Activated CD8-positive, alpha-beta memory T cell treated with anti-CD3 and anti-CD28 coated beads, Interleukin-2, amount 10 ng/mL, durations not matched to agents 7 days and 5 days (primary cell): ENCODE results near the gene BRD8. TPM values are rescaled to one million over a fixed set of nuclear protein-coding genes. Genes with fewer than 3 reads are reported as not detected.
"Not testable (repeated sequence)": the region's sequence is repeated elsewhere in the genome, so short reads cannot be mapped to it uniquely, and the experiment has no call there.

Source experiments
- ATAC-seq: fragments of 150-1000 bp; cut with Tn5 transposase; one replicate; pipeline ENCODE4 v1.10.0; 2021; ENCODE audit warnings: moderate library complexity
- CTCF ChIA-PET: fragments of 350-600 bp; sonication (Branson Sonifier 250); formaldehyde crosslinking; loops from one replicate; lab custom pipeline; 2021; ENCODE audit warnings: antibody characterized with exemption; lab: Charles Lee
- DNase-seq: peaks from one replicate; pipeline ENCODE4 v3.0.0-alpha.2; 2020
- H3K27ac Mint-ChIP-seq: one replicate; pipeline ENCODE4 v1.8.0; 2021; ENCODE audit warnings: mild to moderate bottlenecking, mixed read lengths
- H3K27me3 Mint-ChIP-seq: one replicate; pipeline ENCODE4 v1.8.0; 2021; ENCODE audit warnings: mixed read lengths
- H3K36me3 Mint-ChIP-seq: one replicate; pipeline ENCODE4 v1.8.0; 2021; ENCODE audit warnings: mild to moderate bottlenecking, mixed read lengths
- H3K4me1 Mint-ChIP-seq: one replicate; pipeline ENCODE4 v1.8.0; 2021; ENCODE audit warnings: mixed read lengths
- H3K4me3 Mint-ChIP-seq: one replicate; pipeline ENCODE4 v1.8.0; 2021; ENCODE audit warnings: mild to moderate bottlenecking, moderate library complexity, mixed read lengths
- H3K9me3 Mint-ChIP-seq: one replicate; pipeline ENCODE4 v1.8.0; 2022; ENCODE audit warnings: low read depth, mixed read lengths
- total RNA-seq, 2 experiments: library from RNA; stranded (reverse); gene quantifications; one replicate each; pipeline ENCODE4 v1.2.3, GENCODE V29; 2021

The BRD8 gene, protein sequence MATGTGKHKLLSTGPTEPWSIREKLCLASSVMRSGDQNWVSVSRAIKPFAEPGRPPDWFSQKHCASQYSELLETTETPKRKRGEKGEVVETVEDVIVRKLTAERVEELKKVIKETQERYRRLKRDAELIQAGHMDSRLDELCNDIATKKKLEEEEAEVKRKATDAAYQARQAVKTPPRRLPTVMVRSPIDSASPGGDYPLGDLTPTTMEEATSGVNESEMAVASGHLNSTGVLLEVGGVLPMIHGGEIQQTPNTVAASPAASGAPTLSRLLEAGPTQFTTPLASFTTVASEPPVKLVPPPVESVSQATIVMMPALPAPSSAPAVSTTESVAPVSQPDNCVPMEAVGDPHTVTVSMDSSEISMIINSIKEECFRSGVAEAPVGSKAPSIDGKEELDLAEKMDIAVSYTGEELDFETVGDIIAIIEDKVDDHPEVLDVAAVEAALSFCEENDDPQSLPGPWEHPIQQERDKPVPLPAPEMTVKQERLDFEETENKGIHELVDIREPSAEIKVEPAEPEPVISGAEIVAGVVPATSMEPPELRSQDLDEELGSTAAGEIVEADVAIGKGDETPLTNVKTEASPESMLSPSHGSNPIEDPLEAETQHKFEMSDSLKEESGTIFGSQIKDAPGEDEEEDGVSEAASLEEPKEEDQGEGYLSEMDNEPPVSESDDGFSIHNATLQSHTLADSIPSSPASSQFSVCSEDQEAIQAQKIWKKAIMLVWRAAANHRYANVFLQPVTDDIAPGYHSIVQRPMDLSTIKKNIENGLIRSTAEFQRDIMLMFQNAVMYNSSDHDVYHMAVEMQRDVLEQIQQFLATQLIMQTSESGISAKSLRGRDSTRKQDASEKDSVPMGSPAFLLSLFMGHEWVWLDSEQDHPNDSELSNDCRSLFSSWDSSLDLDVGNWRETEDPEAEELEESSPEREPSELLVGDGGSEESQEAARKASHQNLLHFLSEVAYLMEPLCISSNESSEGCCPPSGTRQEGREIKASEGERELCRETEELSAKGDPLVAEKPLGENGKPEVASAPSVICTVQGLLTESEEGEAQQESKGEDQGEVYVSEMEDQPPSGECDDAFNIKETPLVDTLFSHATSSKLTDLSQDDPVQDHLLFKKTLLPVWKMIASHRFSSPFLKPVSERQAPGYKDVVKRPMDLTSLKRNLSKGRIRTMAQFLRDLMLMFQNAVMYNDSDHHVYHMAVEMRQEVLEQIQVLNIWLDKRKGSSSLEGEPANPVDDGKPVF
- 10 to 100 TPM; 74.1 to 86.7 TPM for total RNA-seq

DNA sequence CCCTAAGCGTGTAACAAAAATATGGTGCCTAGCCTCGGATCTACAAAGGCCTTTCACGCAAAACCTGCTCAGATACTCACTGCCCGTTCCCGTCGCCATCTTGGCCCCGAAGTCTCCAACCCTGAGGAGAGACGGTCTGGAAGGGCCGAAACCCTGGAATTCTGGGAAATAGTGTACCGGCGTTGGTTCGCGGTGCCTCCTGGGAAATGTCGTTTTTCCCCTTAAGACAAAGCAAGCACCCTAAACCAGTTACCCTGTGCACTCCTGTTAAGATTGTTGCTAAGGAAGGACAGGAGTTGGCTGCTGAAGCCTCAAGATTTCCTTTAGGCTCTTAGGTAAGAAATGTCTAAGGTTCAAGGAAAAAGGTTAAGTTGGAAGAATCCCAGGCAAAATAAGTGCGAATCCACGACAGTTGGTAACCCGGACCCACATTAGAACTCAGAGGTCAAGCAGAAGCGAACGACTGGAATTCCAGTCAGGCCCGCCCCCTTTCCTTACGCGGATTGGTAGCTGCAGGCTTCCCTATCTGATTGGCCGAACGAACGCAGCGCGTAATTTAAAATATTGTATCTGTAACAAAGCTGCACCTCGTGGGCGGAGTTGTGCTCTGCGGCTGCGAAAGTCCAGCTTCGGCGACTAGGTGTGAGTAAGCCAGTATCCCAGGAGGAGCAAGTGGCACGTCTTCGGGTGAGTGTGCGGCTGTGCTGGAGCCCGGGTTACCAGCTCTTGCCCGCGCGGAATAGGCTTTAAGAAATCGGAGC is at the start of gene BRD8, which contains the start of gene KIF20A:
TSS of gene BRD8 (minus strand) at position 115 of the 761 bp plus-strand sequence. CDS start at position 99, 16 bp downstream.
TSS of gene KIF20A (plus strand) at position 597 of the 761 bp plus-strand sequence. CDS start 569 bp downstream, outside the sequence.
- H3K4me1 Mint-ChIP-seq = peaks cover 37% of the 10 kb centered on the region
- H3K27ac Mint-ChIP-seq = no peak within 1 kb of the TSS
- ATAC-seq = peak; percentile 91
- CTCF ChIA-PET = interaction anchor here (0.7 to 6.2 kb wide), 15 partner anchors 8 to 325 kb away, joined by 3 to 51 read pairs (median 6); partner anchors contain the start of genes CDC25C, FAM53C, KDM3B and REEP2
- peak; percentile 98 for DNase-seq
- peaks cover 43% of the 10 kb centered on the region for H3K36me3 Mint-ChIP-seq
- no peak within 1 kb of the TSS for H3K4me3 Mint-ChIP-seq
- H3K9me3 Mint-ChIP-seq = no peaks in the 10 kb centered on the region
- no peaks in the 10 kb centered on the region for H3K27me3 Mint-ChIP-seq

DNA sequence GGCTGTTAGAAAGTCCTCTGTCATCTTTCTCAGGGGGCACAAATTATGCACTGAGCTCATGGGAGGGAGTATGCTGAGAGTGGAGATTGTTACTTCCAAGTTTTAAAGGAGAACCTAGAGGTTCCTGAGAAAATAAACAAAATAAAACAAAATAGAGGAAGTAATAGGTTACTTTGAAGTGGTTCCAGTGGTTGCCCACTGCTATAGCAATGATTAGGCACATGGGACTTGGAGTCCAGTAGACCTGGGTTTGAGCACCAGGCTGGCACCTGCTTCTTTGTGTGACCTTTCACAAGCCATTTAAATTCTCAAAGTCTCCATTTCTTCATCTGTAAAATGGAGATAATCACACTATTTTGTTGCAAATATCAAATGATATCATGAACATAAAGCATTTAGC is 48.5 kb upstream of the BRD8 start:
- Mint-ChIP-seq H3K4me3 (no peak overlapping the region), H3K36me3 (no peaks in the 10 kb centered on the region), H3K4me1 (peaks cover 6% of the 10 kb centered on the region), H3K27ac (no peak overlapping the region), H3K27me3 (peaks cover 26% of the 10 kb centered on the region), H3K9me3 (no peaks in the 10 kb centered on the region)
- CTCF ChIA-PET = no interaction called here
- DNase-seq (no peak), ATAC-seq (no peak)

DNA sequence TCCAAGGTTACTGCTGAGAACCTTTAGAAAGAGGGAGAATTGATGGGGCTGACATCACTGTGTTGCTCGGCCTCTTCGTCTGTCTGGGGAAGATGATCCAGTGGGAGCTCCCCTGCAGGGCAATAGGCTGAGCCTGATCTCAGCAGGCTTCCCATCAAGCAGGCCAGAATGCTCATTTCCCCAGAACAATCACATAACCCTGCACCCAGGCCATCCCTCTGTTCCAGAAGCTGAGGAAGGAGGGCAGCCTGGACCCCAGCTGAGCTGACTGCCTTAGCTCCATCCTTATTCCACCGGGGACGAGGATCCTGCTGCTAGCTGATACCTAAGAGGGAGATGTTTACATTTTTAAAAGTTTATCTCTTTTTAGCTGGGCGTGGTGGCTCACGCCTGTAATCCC is 46.3 kb upstream of the BRD8 start:
- H3K4me1 Mint-ChIP-seq = peaks cover 6% of the 10 kb centered on the region
- CTCF ChIA-PET = interaction anchor here (1.2 kb wide), 2 partner anchors 45 to 186 kb away, joined by 3 to 4 read pairs; no protein-coding TSS in a partner anchor
- H3K9me3 Mint-ChIP-seq = no peaks in the 10 kb centered on the region

DNA sequence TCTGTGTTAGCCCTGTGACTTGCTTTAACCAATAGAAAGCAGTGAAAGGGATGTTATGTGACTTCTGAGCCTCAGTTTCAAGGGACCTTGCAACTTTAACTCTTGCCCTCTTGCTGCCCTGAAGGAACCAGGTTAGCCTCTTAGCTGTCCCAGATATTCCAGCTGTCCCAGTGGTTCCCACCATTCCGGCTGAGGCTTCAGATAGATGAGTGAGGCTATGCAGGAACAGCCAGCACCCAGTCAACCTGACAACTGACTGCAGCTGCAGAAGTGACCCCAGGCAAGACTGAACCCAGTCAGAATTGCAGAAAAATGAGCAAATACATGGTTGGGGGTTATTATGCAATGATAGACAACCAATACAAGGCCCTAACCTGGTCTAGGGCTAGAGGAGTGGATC is 45.1 kb upstream of the BRD8 start:
- H3K27me3 Mint-ChIP-seq = peaks cover 26% of the 10 kb centered on the region
- DNase-seq = no peak
- H3K4me3 Mint-ChIP-seq = no peak overlapping the region
- no peaks in the 10 kb centered on the region for H3K36me3 Mint-ChIP-seq
- H3K27ac Mint-ChIP-seq = no peak overlapping the region
- no peak for ATAC-seq
- no peaks in the 10 kb centered on the region for H3K9me3 Mint-ChIP-seq
- CTCF ChIA-PET = interaction anchor here (0.6 to 1.5 kb wide), 11 partner anchors 11 to 188 kb away, joined by 3 to 4 read pairs (median 4); partner anchors contain the start of genes CDC23 and CDC25C
- peaks cover 6% of the 10 kb centered on the region for H3K4me1 Mint-ChIP-seq

More for the DNA sequence above, 46.3 kb upstream of the BRD8 start:
- H3K27ac Mint-ChIP-seq = no peak overlapping the region
- ATAC-seq = no peak
- H3K27me3 Mint-ChIP-seq = peaks cover 20% of the 10 kb centered on the region
- no peak for DNase-seq
- no peak overlapping the region for H3K4me3 Mint-ChIP-seq
- H3K36me3 Mint-ChIP-seq = no peaks in the 10 kb centered on the region

DNA sequence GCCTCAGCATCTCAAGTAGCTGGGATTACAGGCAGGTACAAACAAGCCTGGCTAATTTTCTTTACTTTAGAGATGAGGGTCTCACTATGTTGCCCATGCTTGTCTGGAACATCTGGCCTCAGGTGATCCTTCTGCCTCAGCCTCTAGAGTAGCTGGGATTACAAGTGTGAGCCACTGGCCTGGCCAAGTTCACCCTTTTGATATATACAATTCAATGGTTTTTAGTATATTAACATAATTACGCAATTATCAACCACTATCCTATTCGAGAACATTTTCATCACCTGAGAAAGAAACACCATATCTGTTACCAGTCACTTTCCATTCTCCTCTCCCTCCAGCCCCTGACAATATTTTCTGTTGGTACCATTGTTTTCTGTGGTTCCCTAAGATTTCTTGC is 38.4 kb upstream of the BRD8 start:
- Mint-ChIP-seq H3K4me1 (peaks cover 14% of the 10 kb centered on the region), H3K4me3 (no peak overlapping the region), H3K27ac (no peak overlapping the region), H3K36me3 (peaks cover 3% of the 10 kb centered on the region), H3K27me3 (peaks cover 10% of the 10 kb centered on the region), H3K9me3 (no peaks in the 10 kb centered on the region)
- CTCF ChIA-PET = interaction anchor here (0.9 kb wide), 1 partner anchor 194 kb away, joined by 4 read pairs; no protein-coding TSS in a partner anchor
- no peak for ATAC-seq
- no peak for DNase-seq

DNA sequence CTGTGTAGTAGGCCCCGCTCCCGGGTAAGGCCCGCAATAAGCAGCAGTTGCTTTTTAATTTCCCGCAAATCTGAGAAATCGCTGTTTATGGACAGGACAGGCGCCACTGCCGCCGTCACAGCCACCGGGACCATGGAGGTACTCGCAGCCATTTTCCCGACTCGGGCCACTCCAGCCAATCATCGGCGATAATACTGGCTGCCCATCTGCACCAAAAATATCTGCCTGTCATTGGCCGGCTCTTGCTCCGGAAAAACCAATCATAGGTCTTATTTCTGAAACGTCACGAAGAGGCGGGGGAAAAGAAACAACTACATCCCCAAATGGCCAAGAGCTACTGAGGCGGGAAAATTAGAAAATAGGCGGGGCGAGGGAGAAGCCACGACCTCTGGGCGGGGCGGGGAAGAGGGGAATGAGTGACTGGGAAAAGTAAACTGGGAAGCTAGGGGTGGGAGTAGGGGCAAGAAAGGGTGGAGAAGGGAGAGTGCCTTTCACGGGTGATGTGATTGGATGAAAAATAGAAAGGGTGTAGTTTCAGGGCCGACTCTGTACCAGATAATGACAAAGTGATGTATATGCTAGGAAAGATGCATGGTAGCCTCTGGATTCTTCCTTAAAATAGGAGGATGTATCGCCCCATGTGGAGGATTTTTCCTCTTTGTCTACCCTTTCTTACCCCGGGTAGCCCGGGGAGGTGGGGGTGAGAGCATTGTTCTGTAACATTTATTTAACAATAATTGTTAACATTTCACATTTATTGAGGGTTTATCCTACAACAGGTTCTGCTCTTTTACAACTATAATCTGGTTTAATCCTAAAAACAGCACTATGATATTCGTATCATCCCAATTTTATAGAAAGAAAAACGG is 35.0 kb upstream of the BRD8 start, which contains the start of gene CDC23:
TSS of gene CDC23 (minus strand) at position 163 of the 869 bp plus-strand sequence. CDS start at position 152, 11 bp downstream.
- peak; percentile 96 for DNase-seq
- H3K27me3 Mint-ChIP-seq = no peaks in the 10 kb centered on the region
- H3K36me3 Mint-ChIP-seq = peaks cover 7% of the 10 kb centered on the region

DNA sequence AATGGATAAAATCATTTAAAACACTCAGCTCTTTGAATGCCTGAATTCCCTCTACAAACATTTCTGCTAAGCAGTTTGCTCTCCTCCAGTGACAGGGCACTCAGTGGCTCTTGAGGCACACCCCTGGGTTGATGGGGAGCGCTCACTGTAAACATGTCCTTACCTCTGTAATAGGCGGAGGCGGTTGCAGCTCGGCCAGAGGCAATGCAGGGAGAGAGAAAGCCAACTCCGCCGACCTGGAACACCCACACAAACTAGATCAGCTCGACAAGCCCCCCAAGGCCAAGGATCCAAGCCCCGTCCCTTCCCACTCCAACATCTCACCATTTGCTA is 34.4 kb upstream of the BRD8 start:
- Mint-ChIP-seq H3K36me3 (peaks cover 10% of the 10 kb centered on the region), H3K4me1 (peaks cover 27% of the 10 kb centered on the region), H3K27me3 (no peaks in the 10 kb centered on the region), H3K27ac (peak overlapping the region; percentile 99), H3K9me3 (no peaks in the 10 kb centered on the region), H3K4me3 (peak overlapping the region; percentile 97)
- no peak for DNase-seq
- peak; percentile 32 for ATAC-seq
- CTCF ChIA-PET = interaction anchor here (1.0 to 3.7 kb wide), 5 partner anchors 10 to 250 kb away, joined by 3 to 28 read pairs (median 4); partner anchors contain the start of gene KDM3B

More for the DNA sequence above, 35.0 kb upstream of the BRD8 start, which contains the start of gene CDC23:
- Mint-ChIP-seq H3K4me1 (peaks cover 23% of the 10 kb centered on the region), H3K9me3 (no peaks in the 10 kb centered on the region), H3K27ac (peak within 1 kb of the TSS; percentile 99), H3K4me3 (peak within 1 kb of the TSS; percentile 97)
- CTCF ChIA-PET = interaction anchor here (1.0 to 3.7 kb wide), 5 partner anchors 10 to 250 kb away, joined by 3 to 28 read pairs (median 4); partner anchors contain the start of gene KDM3B
- ATAC-seq = peak; percentile 100

DNA sequence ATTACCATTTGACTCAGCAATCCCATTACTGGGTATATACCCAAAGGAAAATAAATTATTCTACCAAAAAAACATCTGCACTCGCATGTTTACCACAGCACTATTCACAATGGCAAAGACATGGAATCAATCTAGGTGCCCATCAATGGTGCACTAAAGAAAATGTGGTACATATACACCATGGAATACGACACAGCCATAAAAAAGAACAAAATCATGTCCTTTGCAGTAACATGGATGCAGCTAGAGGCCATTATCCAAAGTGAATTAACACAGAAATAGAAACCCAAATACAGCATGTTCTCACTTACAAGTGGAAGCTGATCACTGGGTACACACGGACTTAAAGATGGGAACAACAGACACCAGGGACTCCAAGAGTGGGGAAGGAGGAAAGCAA is 32.6 kb upstream of the BRD8 start:
- peaks cover 27% of the 10 kb centered on the region for H3K4me1 Mint-ChIP-seq
- ATAC-seq (no peak), DNase-seq (no peak)
- CTCF ChIA-PET = interaction anchor here (0.8 to 1.0 kb wide), 2 partner anchors 11 to 129 kb away, joined by 3 read pairs; no protein-coding TSS in a partner anchor
- H3K27me3 Mint-ChIP-seq = no peaks in the 10 kb centered on the region
- H3K9me3 Mint-ChIP-seq = no peaks in the 10 kb centered on the region
- no peak overlapping the region for H3K27ac Mint-ChIP-seq
- H3K36me3 Mint-ChIP-seq = peaks cover 13% of the 10 kb centered on the region
- H3K4me3 Mint-ChIP-seq = peak overlapping the region; percentile 41

DNA sequence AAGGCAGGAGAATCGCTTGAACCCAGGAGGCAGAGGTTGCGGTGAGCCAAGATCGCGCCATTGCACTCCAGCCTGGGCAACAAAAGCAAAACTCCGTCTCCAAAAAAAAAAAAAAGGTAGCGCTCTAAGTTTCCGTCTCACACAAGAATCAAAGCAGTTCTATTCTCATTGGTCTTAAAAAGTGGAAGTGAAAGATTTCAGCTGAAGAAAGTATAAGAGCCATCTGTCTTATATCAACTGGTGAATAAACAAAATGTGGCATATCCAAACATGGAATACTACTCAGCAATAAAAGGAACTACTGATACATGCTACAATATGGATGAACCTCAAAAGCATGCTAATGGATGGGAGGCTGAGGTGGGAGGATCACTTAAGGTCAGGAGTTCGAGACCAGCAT is 15.4 kb upstream of the BRD8 start:
- CTCF ChIA-PET = interaction anchor here (2.8 kb wide), 1 partner anchor 14 kb away, joined by 12 read pairs; the partner anchor contains the start of genes BRD8 and KIF20A
- not testable (repeated sequence) for ATAC-seq
- H3K36me3 Mint-ChIP-seq = peaks cover 32% of the 10 kb centered on the region

DNA sequence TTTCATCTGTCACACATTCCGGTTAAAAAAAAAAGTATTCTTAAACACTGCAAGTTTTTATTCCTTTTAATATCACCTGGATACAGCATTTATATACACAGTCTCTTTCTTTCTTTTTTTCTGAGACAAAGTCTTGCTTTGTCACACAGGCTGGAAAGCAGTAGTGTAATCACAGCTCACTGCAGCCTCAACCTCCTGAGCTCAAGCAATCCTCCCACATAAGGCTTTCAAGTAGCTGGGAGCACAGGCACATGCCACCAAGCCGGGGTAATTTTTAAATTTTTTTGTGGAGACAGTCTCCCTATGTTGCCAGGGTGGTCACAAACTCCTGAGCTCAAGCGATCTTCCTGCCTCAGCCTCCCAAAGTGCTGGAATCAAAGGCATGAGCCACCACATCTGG is 14.4 kb upstream of the BRD8 start:
- H3K4me3 Mint-ChIP-seq = no peak overlapping the region
- CTCF ChIA-PET = interaction anchor here (0.7 to 2.8 kb wide), 3 partner anchors 13 to 443 kb away, joined by 3 to 12 read pairs (median 4); partner anchors contain the start of genes BRD8, KDM3B and KIF20A
- H3K4me1 Mint-ChIP-seq = no peaks in the 10 kb centered on the region
- no peak overlapping the region for H3K27ac Mint-ChIP-seq
- no peaks in the 10 kb centered on the region for H3K27me3 Mint-ChIP-seq
- DNase-seq = no peak
- ATAC-seq = no peak
- H3K36me3 Mint-ChIP-seq = peaks cover 39% of the 10 kb centered on the region
- H3K9me3 Mint-ChIP-seq = no peaks in the 10 kb centered on the region

More for the DNA sequence above, 15.4 kb upstream of the BRD8 start:
- H3K27me3 Mint-ChIP-seq, H3K9me3 Mint-ChIP-seq, DNase-seq, H3K4me1 Mint-ChIP-seq, H3K27ac Mint-ChIP-seq, H3K4me3 Mint-ChIP-seq: not testable (repeated sequence)

DNA sequence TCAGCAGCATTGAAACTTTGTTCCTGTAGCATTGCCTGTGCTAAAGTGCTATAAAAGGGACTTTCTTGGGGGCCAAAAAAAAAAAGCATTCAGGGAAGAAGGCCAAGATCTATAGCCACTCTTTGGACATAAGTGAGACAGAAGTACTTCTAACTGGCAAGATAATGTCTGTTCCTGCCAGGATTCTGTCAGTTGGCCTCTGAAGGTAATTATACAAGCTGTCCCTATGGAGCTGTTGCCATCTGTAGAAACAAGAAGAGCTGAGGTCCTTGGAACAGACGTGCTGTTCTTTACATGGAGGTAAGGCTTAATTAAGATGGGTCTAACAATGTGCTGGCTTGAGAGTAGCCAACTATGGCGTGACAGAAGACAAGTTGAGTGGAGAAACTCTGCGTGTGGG is 10.2 kb upstream of the BRD8 start:
- peaks cover 60% of the 10 kb centered on the region for H3K36me3 Mint-ChIP-seq
- H3K4me1 Mint-ChIP-seq = no peaks in the 10 kb centered on the region
- ATAC-seq = no peak
- H3K9me3 Mint-ChIP-seq = no peaks in the 10 kb centered on the region
- H3K27ac Mint-ChIP-seq = no peak overlapping the region
- CTCF ChIA-PET = interaction anchor here (0.8 to 2.1 kb wide), 4 partner anchors 18 to 261 kb away, joined by 3 to 9 read pairs (median 3); partner anchors contain the start of gene KDM3B
- no peak for DNase-seq
- no peaks in the 10 kb centered on the region for H3K27me3 Mint-ChIP-seq
- H3K4me3 Mint-ChIP-seq = no peak overlapping the region
